ENCODE measurements around the gene TMEM140.
"Not testable (repeated sequence)": the region's sequence is repeated elsewhere in the genome, so short reads cannot be mapped to it uniquely, and the experiment has no call there.

Gene TMEM140

GRCh38 chr7:135114622-135115021 is 33.2 kb upstream of the TMEM140 start:
- no peak for TF ChIP-seq CTCF (IDR thresholded peaks at IDR 0.05; ENCODE audit: low read depth, low read length)
- no peak overlapping the region for H3K4me3 ChIP-seq (ENCODE audit: low read depth, low read length)

GRCh38 chr7:135117096-135117495 is 30.8 kb upstream of the TMEM140 start:
- TF ChIP-seq CTCF (IDR thresholded peaks at IDR 0.05; ENCODE audit: low read depth, low read length) = no peak
- no peak overlapping the region for H3K4me3 ChIP-seq (ENCODE audit: low read depth, low read length)

- TF ChIP-seq CTCF (IDR thresholded peaks at IDR 0.05; ENCODE audit: low read depth, low read length) = no peak
- no peak overlapping the region for H3K4me3 ChIP-seq (ENCODE audit: low read depth, low read length)
Measured at GRCh38 chr7:135121868-135122267, 26.0 kb upstream of the TMEM140 start.

GRCh38 chr7:135124631-135125030 is 23.2 kb upstream of the TMEM140 start:
- H3K4me3 ChIP-seq (ENCODE audit: low read depth, low read length) = not testable (repeated sequence)

- no peak for TF ChIP-seq CTCF (IDR thresholded peaks at IDR 0.05; ENCODE audit: low read depth, low read length)
- H3K4me3 ChIP-seq (ENCODE audit: low read depth, low read length) = no peak overlapping the region
Measured at GRCh38 chr7:135128931-135129330, 18.9 kb upstream of the TMEM140 start.

- H3K4me3 ChIP-seq (ENCODE audit: low read depth, low read length) = no peak overlapping the region
- TF ChIP-seq CTCF (IDR thresholded peaks at IDR 0.05; ENCODE audit: low read depth, low read length) = no peak
Measured at GRCh38 chr7:135129579-135129978, 18.3 kb upstream of the TMEM140 start.

GRCh38 chr7:135143885-135144668 is 3.8 kb upstream of the TMEM140 start:
- no peak for TF ChIP-seq CTCF (IDR thresholded peaks at IDR 0.05; ENCODE audit: low read depth, low read length)

More at GRCh38 chr7:135143885-135144668, 3.8 kb upstream of the TMEM140 start:
- H3K4me3 ChIP-seq (ENCODE audit: low read depth, low read length) = no peak overlapping the region

Measured in WI38 (cell line).